Vagina (tissue), 2 donors: ENCODE measurements around the gene CDCA8. TPM values are rescaled to one million over a fixed set of nuclear protein-coding genes. Genes with fewer than 3 reads are reported as not detected.

ENCODE experiments used
- DNase-seq, 2 donors: peaks; one replicate each; pipeline ENCODE4 v3.0.0-alpha.2; 2017; ENCODE audit errors: extremely low spot score in 2 of 2
- H3K27ac ChIP-seq: fragments of 200-600 bp; sonication (generic); one replicate; pipeline ENCODE4 v1.5.1; 2019
- H3K27me3 ChIP-seq: fragments of 200-600 bp; sonication (generic); one replicate; pipeline ENCODE4 v1.5.1; 2019
- H3K36me3 ChIP-seq, 2 donors: fragments of 200-600 bp; sonication (generic); one replicate each; pipeline ENCODE4 v1.5.1; 2017 to 2019
- H3K4me1 ChIP-seq: fragments of 200-600 bp; sonication (generic); one replicate; pipeline ENCODE4 v1.5.1; 2019
- H3K4me3 ChIP-seq, 2 donors: fragments of 200-600 bp; sonication (generic); 1 replicate in 1 of 2; 2 replicates in 1 of 2; pipeline ENCODE4 v1.5.1; 2016 to 2019
- H3K9me3 ChIP-seq: fragments of 200-600 bp; sonication (generic); one replicate; pipeline ENCODE4 v1.5.1; 2019
- POLR2A ChIP-seq, 2 donors: fragments of 450-650 bp; IDR thresholded peaks; one replicate each; pipeline ENCODE4 v1.6.1; 2017; ENCODE audit warnings: antibody characterized with exemption in 2 of 2, mild to moderate bottlenecking in 2 of 2, moderate library complexity in 2 of 2
- POLR2AphosphoS5 ChIP-seq, 2 donors: sonication (generic); formaldehyde crosslinking; IDR thresholded peaks; one replicate each; pipeline ENCODE4 v1.9.0; 2017; ENCODE audit warnings: antibody characterized with exemption in 2 of 2, mild to moderate bottlenecking in 2 of 2, low read depth in 1 of 2; ENCODE audit not compliant: insufficient read depth in 1 of 2
- intact Hi-C: fragments of 100-400 bp; cut with DNase I; formaldehyde crosslinking; loops from one replicate; pipeline ENCODE4 v1.15.1; 2023
- total RNA-seq: library from RNA; depleted of rRNA; stranded (reverse); fragments of >200 nt; gene quantifications from one replicate; pipeline ENCODE4 v1.2.3, GENCODE V29; 2016
- TF ChIP-seq, protein P1 (sequence below), 3 experiments: fragments of 450-650 bp in 2 of 3; fragments of 200-600 bp in 1 of 3; sonication (generic) in 1 of 3; IDR thresholded peaks; one replicate each; pipeline ENCODE4 v1.5.1; 2017 to 2019; ENCODE audit warnings: antibody characterized with exemption in 3 of 3, mild to moderate bottlenecking in 2 of 3, moderate library complexity in 2 of 3

The CDCA8 gene
- total RNA-seq: 2.2 TPM

DNA sequence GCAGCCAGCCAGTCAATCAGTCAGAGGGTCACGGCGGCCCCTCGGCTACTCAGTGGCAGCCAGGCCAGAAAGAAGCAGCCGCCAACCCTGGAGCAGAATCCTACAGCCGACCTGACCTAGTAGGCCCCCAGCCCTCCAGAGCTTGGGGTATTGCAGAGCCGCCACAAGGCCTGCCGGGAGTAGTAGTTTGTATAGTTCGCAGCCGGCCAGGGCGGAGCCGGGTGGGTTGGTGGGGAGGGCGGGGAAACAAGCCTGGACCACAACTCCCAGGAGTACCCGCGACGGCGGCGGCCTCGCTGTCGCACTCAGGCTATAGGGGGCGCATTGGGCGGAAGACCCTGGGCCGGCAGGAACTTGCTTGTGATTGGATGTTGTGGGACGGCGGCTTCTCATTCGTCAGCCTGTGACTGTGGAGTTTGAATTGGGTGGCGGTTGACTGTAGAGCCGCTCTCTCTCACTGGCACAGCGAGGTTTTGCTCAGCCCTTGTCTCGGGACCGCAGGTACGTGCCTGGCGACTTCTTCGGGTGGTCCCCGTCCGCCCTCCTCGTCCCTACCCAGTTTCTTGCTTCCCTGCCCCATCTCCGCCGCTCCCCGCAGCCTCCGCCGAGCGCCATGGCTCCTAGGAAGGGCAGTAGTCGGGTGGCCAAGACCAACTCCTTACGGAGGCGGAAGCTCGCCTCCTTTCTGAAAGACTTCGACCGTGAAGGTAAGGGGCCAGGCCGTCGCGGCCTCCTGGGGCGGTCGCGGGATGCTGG is at the start of gene CDCA8:
TSS of gene CDCA8 (plus strand) at position 439 of the 756 bp plus-strand sequence. CDS start at position 614, 175 bp downstream.
- Histone ChIP-seq H3K27ac (peak within 1 kb of the TSS; percentile 72), H3K9me3 (no peaks in the 10 kb centered on the region), H3K4me1 (peaks cover 34% of the 10 kb centered on the region), H3K27me3 (no peaks in the 10 kb centered on the region), H3K4me3 (peak within 1 kb of the TSS; percentile 53 to 67), H3K36me3 (peaks cover 0 to 6% of the 10 kb centered on the region in 2 donors)
- TF ChIP-seq POLR2A (IDR thresholded peaks at IDR 0.05): no peak
- TF ChIP-seq, protein P1, sequence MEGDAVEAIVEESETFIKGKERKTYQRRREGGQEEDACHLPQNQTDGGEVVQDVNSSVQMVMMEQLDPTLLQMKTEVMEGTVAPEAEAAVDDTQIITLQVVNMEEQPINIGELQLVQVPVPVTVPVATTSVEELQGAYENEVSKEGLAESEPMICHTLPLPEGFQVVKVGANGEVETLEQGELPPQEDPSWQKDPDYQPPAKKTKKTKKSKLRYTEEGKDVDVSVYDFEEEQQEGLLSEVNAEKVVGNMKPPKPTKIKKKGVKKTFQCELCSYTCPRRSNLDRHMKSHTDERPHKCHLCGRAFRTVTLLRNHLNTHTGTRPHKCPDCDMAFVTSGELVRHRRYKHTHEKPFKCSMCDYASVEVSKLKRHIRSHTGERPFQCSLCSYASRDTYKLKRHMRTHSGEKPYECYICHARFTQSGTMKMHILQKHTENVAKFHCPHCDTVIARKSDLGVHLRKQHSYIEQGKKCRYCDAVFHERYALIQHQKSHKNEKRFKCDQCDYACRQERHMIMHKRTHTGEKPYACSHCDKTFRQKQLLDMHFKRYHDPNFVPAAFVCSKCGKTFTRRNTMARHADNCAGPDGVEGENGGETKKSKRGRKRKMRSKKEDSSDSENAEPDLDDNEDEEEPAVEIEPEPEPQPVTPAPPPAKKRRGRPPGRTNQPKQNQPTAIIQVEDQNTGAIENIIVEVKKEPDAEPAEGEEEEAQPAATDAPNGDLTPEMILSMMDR (IDR thresholded peaks at IDR 0.05): peak; percentile 26 to 41 (median 30)
- peak; percentile 82 to 99 for TF ChIP-seq POLR2AphosphoS5 (IDR thresholded peaks at IDR 0.05; ENCODE audit: insufficient read depth in 1 of 2, low read depth in 1 of 2)
- DNase-seq: peak; percentile 98 to 99
- intact Hi-C loops: no loop called here

DNA sequence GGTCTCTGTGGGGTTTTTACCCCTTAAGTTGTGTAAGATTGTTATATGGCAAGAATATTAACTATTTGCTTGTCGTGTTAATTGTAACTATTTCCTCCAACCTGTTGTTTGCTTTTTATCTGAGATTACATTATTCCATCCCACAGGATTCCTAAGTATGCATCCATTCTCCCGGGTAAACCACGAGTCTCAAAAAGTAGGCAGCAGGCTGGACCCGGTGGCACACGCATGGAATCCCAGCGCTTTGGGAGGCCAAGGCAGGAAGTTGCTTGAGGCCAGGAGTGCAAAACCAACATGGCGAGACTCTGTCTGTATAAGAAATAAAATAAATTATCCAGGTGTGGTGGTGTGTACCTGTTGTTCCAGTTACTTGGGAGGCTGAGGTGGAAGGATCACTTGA is 45.0 kb upstream of the CDCA8 start:
- no peaks in the 10 kb centered on the region for H3K27me3 ChIP-seq
- DNase-seq: no peak
- TF ChIP-seq POLR2A (IDR thresholded peaks at IDR 0.05) (no peak), POLR2AphosphoS5 (IDR thresholded peaks at IDR 0.05; ENCODE audit: insufficient read depth in 1 of 2, low read depth in 1 of 2) (no peak)
- TF ChIP-seq, protein P1 (IDR thresholded peaks at IDR 0.05): no peak
- no peak overlapping the region for H3K4me3 ChIP-seq
- intact Hi-C loops: no loop called here
- no peaks in the 10 kb centered on the region for H3K36me3 ChIP-seq
- H3K27ac ChIP-seq: no peak overlapping the region
- H3K9me3 ChIP-seq: no peaks in the 10 kb centered on the region
- H3K4me1 ChIP-seq: no peaks in the 10 kb centered on the region

DNA sequence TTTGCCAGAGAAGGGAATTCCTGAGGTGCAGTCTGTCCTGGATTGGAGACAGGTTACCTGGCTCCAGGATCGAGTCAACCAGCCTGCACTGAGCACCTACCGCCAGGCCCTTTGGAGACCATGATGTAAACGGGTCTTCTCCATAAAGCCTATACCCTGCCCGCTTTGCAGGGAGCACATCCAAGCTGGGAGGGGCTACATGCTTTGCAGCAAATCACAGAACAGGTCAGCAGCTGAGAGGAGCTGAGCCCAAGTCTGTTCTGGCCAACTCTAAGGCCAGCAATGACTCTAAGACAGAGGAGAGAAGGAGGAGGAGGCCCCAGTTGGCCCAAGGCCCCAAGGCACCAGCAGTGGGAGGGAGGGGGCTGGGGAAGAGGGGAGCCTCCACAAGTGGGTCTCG is 42.1 kb upstream of the CDCA8 start:
- TF ChIP-seq POLR2A (IDR thresholded peaks at IDR 0.05) (no peak), POLR2AphosphoS5 (IDR thresholded peaks at IDR 0.05; ENCODE audit: insufficient read depth in 1 of 2, low read depth in 1 of 2) (no peak)
- TF ChIP-seq, protein P1 (IDR thresholded peaks at IDR 0.05): no peak
- no peak overlapping the region for H3K4me3 ChIP-seq
- no peaks in the 10 kb centered on the region for H3K27me3 ChIP-seq
- H3K9me3 ChIP-seq: no peaks in the 10 kb centered on the region
- no peak for DNase-seq
- H3K4me1 ChIP-seq: no peaks in the 10 kb centered on the region
- intact Hi-C loops: no loop called here
- H3K36me3 ChIP-seq: no peaks in the 10 kb centered on the region
- H3K27ac ChIP-seq: no peak overlapping the region

DNA sequence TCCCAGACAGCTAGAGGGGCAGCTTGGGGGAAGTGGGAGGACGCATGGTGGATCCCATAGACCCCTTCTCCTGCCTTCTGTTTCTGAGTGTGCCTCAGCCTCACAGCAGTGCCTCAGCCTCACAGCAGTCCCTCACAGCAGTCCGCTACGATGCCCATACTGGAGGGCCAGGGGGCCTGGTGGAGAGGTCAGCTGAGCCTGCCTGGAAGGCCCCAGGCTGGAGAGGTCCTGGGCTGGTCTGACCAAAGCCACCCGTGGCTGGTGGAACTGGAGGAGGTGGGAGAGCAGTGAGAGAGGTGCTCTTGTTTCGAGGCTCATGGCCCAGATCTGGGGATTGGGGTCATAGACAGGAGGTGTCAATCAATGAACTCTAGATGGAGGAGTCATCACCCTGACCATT is 41.6 kb upstream of the CDCA8 start:
- Histone ChIP-seq H3K27ac (no peak overlapping the region), H3K4me1 (no peaks in the 10 kb centered on the region), H3K9me3 (no peaks in the 10 kb centered on the region), H3K4me3 (no peak overlapping the region), H3K27me3 (no peaks in the 10 kb centered on the region), H3K36me3 (no peaks in the 10 kb centered on the region)
- intact Hi-C loops: no loop called here
- DNase-seq: no peak
- no peak for TF ChIP-seq POLR2AphosphoS5 (IDR thresholded peaks at IDR 0.05; ENCODE audit: insufficient read depth in 1 of 2, low read depth in 1 of 2)
- TF ChIP-seq, protein P1 (IDR thresholded peaks at IDR 0.05): no peak
- no peak for TF ChIP-seq POLR2A (IDR thresholded peaks at IDR 0.05)

DNA sequence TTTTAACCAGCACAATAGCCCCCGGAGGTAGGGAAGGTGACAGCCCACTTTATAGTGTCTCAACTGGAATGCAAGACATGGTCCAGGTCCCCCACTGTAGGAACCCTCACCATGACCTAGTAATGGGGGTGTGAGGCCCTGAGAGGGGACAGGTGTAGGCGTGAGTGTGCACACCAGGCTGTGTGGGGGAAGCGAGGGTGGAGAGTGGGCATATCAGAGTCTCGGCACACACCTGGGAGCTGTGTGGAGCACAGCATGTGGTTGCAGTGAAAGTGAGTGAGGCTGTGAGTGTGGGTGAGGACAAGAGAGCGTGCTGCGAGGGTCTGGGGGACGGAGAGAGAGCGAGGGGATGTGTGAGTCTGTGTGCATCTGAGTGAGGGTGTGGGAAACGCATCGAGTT is 40.5 kb upstream of the CDCA8 start:
- intact Hi-C loops: no loop called here

More for the DNA sequence above, 40.5 kb upstream of the CDCA8 start:
- Histone ChIP-seq H3K36me3 (no peaks in the 10 kb centered on the region), H3K4me3 (no peak overlapping the region), H3K27ac (no peak overlapping the region), H3K27me3 (no peaks in the 10 kb centered on the region), H3K4me1 (no peaks in the 10 kb centered on the region), H3K9me3 (no peaks in the 10 kb centered on the region)
- TF ChIP-seq POLR2A (IDR thresholded peaks at IDR 0.05): no peak
- TF ChIP-seq, protein P1 (IDR thresholded peaks at IDR 0.05): no peak
- no peak for TF ChIP-seq POLR2AphosphoS5 (IDR thresholded peaks at IDR 0.05; ENCODE audit: insufficient read depth in 1 of 2, low read depth in 1 of 2)
- DNase-seq: no peak
